ENCODE results near the gene CLCN2.
A peak's percentile ranks its signal among the peaks of the same experiment; 100 is the strongest.

DNA sequence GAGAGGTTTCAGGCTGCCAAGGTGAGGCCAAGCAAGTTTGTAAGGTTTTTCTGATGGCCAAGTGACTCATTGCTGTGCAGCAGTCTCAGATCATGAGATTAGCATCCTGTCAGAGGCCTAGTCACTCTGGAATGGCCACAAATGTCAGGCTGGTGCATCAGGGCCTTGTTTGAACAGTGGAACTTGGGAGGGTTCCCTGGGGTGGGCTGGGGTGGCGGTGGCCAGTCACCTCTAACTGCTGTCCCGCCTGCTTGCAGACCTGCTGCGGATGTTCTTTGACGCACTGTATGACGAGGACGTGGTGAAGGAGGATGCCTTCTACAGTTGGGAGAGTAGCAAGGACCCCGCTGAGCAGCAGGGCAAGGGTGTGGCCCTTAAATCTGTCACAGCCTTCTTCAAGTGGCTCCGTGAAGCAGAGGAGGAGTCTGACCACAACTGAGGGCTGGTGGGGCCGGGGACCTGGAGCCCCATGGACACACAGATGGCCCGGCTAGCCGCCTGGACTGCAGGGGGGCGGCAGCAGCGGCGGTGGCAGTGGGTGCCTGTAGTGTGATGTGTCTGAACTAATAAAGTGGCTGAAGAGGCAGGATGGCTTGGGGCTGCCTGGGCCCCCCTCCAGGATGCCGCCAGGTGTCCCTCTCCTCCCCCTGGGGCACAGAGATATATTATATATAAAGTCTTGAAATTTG lies 26.8 kb downstream of the CLCN2 start:
- TF ChIP-seq, protein P1, sequence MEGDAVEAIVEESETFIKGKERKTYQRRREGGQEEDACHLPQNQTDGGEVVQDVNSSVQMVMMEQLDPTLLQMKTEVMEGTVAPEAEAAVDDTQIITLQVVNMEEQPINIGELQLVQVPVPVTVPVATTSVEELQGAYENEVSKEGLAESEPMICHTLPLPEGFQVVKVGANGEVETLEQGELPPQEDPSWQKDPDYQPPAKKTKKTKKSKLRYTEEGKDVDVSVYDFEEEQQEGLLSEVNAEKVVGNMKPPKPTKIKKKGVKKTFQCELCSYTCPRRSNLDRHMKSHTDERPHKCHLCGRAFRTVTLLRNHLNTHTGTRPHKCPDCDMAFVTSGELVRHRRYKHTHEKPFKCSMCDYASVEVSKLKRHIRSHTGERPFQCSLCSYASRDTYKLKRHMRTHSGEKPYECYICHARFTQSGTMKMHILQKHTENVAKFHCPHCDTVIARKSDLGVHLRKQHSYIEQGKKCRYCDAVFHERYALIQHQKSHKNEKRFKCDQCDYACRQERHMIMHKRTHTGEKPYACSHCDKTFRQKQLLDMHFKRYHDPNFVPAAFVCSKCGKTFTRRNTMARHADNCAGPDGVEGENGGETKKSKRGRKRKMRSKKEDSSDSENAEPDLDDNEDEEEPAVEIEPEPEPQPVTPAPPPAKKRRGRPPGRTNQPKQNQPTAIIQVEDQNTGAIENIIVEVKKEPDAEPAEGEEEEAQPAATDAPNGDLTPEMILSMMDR (IDR thresholded peaks at IDR 0.05) = no peak
- peak in 1 of 2 donors; percentile 20 for TF ChIP-seq POLR2A (IDR thresholded peaks at IDR 0.05)

Data from adrenal gland (tissue), 5 donors.